Subcutaneous adipose tissue (tissue), 4 donors: ENCODE measurements around the gene SYNE1. TPM values are rescaled to one million over a fixed set of nuclear protein-coding genes. Genes with fewer than 3 reads are reported as not detected.

Experiments used
- CTCF ChIP-seq: fragments of 450-650 bp; IDR thresholded peaks from one replicate; pipeline ENCODE4 v1.5.1; 2016; ENCODE audit warnings: low read depth, mild to moderate bottlenecking, control low read depth, antibody characterized with exemption, moderate library complexity
- total RNA-seq, 4 donors: library from RNA; depleted of rRNA; stranded (reverse); fragments of >200 nt; gene quantifications; one replicate each; pipeline ENCODE4 v1.1.0, GENCODE V29; 2016

SYNE1 gene
- total RNA-seq, 4 donors from 2014 or later, result 85.5 to 173 (median 111) TPM

GRCh38 chr6:152221806-152222628, 415.1 kb downstream of the SYNE1 start:
- TF ChIP-seq CTCF, result no peak

GRCh38 chr6:152220786-152221185, 416.4 kb downstream of the SYNE1 start:
- TF ChIP-seq CTCF, result no peak

- TF ChIP-seq CTCF, result no peak
These were observed 418.3 kb downstream of the SYNE1 start for GRCh38 chr6:152218887-152219286.

- TF ChIP-seq CTCF, result no peak
These were observed 424.7 kb downstream of the SYNE1 start for GRCh38 chr6:152212437-152212836.

GRCh38 chr6:152209211-152209610, 428.0 kb downstream of the SYNE1 start:
- TF ChIP-seq CTCF, result no peak

- TF ChIP-seq CTCF, result no peak
These were observed 429.0 kb downstream of the SYNE1 start for GRCh38 chr6:152207915-152208714.
